Ovary (tissue), 9 donors: ENCODE measurements around the gene TSHZ2. TPM values are rescaled to one million over a fixed set of nuclear protein-coding genes. Genes with fewer than 3 reads are reported as not detected.
"Not testable (repeated sequence)": the region's sequence is repeated elsewhere in the genome, so short reads cannot be mapped to it uniquely, and the experiment has no call there.

ENCODE experiments used
- DNase-seq, 5 donors: peaks; one replicate each; pipeline ENCODE4 v3.0.0-alpha.2; 2019 to 2020
- H3K27ac ChIP-seq, 2 donors: fragments of 200-600 bp; one replicate each; pipeline versions ENCODE4 v1.5.1 to v1.8.0; 2019 to 2022
- H3K27me3 ChIP-seq: fragments of 200-600 bp; one replicate; pipeline ENCODE4 v1.8.0; 2022
- H3K36me3 ChIP-seq: fragments of 200-600 bp; sonication (generic); one replicate; pipeline ENCODE4 v1.5.1; 2019
- H3K4me1 ChIP-seq: one replicate; pipeline ENCODE4 v1.8.1; 2013; ENCODE audit warnings: mild to moderate bottlenecking, moderate library complexity; ENCODE audit not compliant: insufficient read depth
- H3K4me3 ChIP-seq: fragments of 200-600 bp; sonication (generic); one replicate; pipeline ENCODE4 v1.5.1; 2017
- H3K9me3 ChIP-seq, 2 donors: fragments of 200-600 bp in 1 of 2; sonication (generic) in 1 of 2; one replicate each; pipeline versions ENCODE4 v1.5.1 to v1.8.1; 2013 to 2019; ENCODE audit warnings: mild to moderate bottlenecking in 1 of 2, moderate library complexity in 1 of 2
- CTCF ChIP-seq, 3 donors: fragments of 450-650 bp in 2 of 3; fragments of 200-600 bp in 1 of 3; IDR thresholded peaks; one replicate each; pipeline versions ENCODE4 v1.5.1 to v1.8.0; 2016 to 2022; ENCODE audit warnings: antibody characterized with exemption in 3 of 3, mild to moderate bottlenecking in 1 of 3
- EP300 ChIP-seq: sonication (generic); formaldehyde crosslinking; IDR thresholded peaks from one replicate; pipeline ENCODE4 v1.6.1; 2017; ENCODE audit warnings: antibody characterized with exemption
- POLR2A ChIP-seq: fragments of 450-650 bp; IDR thresholded peaks from one replicate; pipeline ENCODE4 v1.6.1; 2017; ENCODE audit warnings: antibody characterized with exemption, mild to moderate bottlenecking, moderate library complexity
- WGBS, 3 donors: extraction: QIAGEN DNeasy Blood & Tissue Kit in 1 of 3; methylation state at CpG; one replicate each; pipeline versions ENCODE4 v1.1.5 to v1.1.7; 2013 to 2017; 5-methylcytosine and 5-hydroxymethylcytosine counted together
- intact Hi-C, 4 donors: fragments of 100-400 bp; cut with DNase I; formaldehyde crosslinking; loops; one replicate each; pipeline versions ENCODE4 v1.11.0 to v1.15.1; 2022 to 2023
- polyA plus RNA-seq, 2 donors: library from polyadenylated mRNA; stranded (reverse); fragments of 200-250 nt in 1 of 2; fragments of 350-450 nt in 1 of 2; fragmentation: Illumina TruSeq in 1 of 2; extraction: RNeasy Lipid Tissue Mini Kit (QIAGEN cat#74804) in 1 of 2; gene quantifications; one replicate each; pipeline ENCODE4 v1.2.3, GENCODE V29; 2013 to 2014
- total RNA-seq, 7 donors: library from RNA; depleted of rRNA in 2 of 7; stranded (reverse); fragments of >200 nt in 2 of 7; fragmentation: NEBNext Ultra II Directional in 3 of 7; extraction: Animal tissue kit (Norgen Biotek cat#: 25700) in 3 of 7; gene quantifications; one replicate each; pipeline versions ENCODE4 v1.1.0 to v1.2.4, GENCODE V29; 2016 to 2023
- donor health status: DM: no; HTN: no; CAD: no; lungs with moderate emphysema.
- donor health status: DM: no; HTN: no; CAD: no.
- donor health status: Bipolar disorder and iron deficiency.
- donor health status: DM: yes; HTN: yes; CAD: no.
- donor health status: DM: no; HTN: no; CAD: no.
- donor health status: DM: yes; HTN: yes; CAD: no.

Gene TSHZ2
- total and polyA plus RNA-seq, 9 donors: 18.2 to 113 (median 40.2) TPM

- no peak overlapping the region for H3K4me3 ChIP-seq
- H3K36me3 ChIP-seq: no peaks in the 10 kb centered on the region
- TF ChIP-seq EP300 (no peak), CTCF (IDR thresholded peaks at IDR 0.05) (no peak), POLR2A (no peak)
- H3K27me3 ChIP-seq: no peaks in the 10 kb centered on the region
- H3K9me3 ChIP-seq: no peaks in the 10 kb centered on the region
- no peak overlapping the region for H3K27ac ChIP-seq
- WGBS, 3 donors: 92 to 95% (median 93%) methylated on average over 2 of the region's 2 CpGs
- H3K4me1 ChIP-seq: no peaks in the 10 kb centered on the region
- no peak for DNase-seq
- intact Hi-C loops: no loop called here
Observed at GRCh38 chr20:53319716-53320115, 347.6 kb downstream of the TSHZ2 start.

GRCh38 chr20:53320701-53321100, 348.5 kb downstream of the TSHZ2 start:
- Histone ChIP-seq H3K36me3 (no peaks in the 10 kb centered on the region), H3K4me1 (no peaks in the 10 kb centered on the region), H3K27ac (no peak overlapping the region), H3K4me3 (no peak overlapping the region), H3K27me3 (no peaks in the 10 kb centered on the region), H3K9me3 (no peaks in the 10 kb centered on the region)
- intact Hi-C loops: no loop called here
- no peak for TF ChIP-seq CTCF (IDR thresholded peaks at IDR 0.05)
- TF ChIP-seq EP300: no peak
- TF ChIP-seq POLR2A: no peak
- WGBS, 3 donors: 82 to 86% (median 82%) methylated on average over 3 of the region's 3 CpGs
- no peak for DNase-seq

DNA sequence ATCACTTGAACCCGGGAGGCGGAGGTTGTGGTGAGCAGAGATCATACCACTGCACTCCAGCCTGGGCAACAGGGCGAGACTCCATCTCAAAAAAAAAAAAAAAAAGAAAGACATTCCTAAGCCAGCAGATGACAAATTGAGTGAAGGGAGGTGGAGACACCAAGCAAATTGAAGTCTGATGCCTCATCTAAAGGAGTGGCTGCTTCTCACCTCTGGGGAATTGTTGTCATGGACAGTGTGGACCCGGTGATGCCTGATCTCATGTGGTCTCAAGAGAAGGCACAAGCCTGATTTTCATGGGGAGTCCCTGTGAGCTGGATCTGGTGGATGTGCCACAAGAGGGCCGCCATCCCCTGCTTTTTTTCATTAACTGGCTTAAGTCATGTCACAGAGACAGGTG, 349.4 kb downstream of the TSHZ2 start:
- no peak for DNase-seq
- Histone ChIP-seq H3K9me3 (no peaks in the 10 kb centered on the region), H3K4me1 (no peaks in the 10 kb centered on the region), H3K4me3 (no peak overlapping the region), H3K36me3 (no peaks in the 10 kb centered on the region), H3K27me3 (no peaks in the 10 kb centered on the region), H3K27ac (no peak overlapping the region)
- intact Hi-C loops: no loop called here
- 97 to 99% (median 97%) methylated on average over 5 of the region's 5 CpGs for WGBS, 3 donors
- TF ChIP-seq POLR2A: no peak
- TF ChIP-seq CTCF (IDR thresholded peaks at IDR 0.05): no peak
- TF ChIP-seq EP300: no peak

GRCh38 chr20:53322651-53323050, 350.5 kb downstream of the TSHZ2 start:
- intact Hi-C loops: no loop called here
- Histone ChIP-seq H3K9me3 (no peaks in the 10 kb centered on the region), H3K4me3 (no peak overlapping the region), H3K27me3 (no peaks in the 10 kb centered on the region), H3K36me3 (no peaks in the 10 kb centered on the region), H3K27ac (no peak overlapping the region), H3K4me1 (no peaks in the 10 kb centered on the region)
- TF ChIP-seq CTCF (IDR thresholded peaks at IDR 0.05) (no peak), EP300 (no peak), POLR2A (no peak)
- 74 to 78% (median 77%) methylated on average over 3 of the region's 3 CpGs for WGBS, 3 donors
- DNase-seq: no peak

- H3K27me3 ChIP-seq, DNase-seq, intact Hi-C loops, H3K4me3 ChIP-seq, H3K9me3 ChIP-seq, H3K36me3 ChIP-seq, H3K27ac ChIP-seq, H3K4me1 ChIP-seq: not testable (repeated sequence)
- 89 to 95% (median 90%) methylated on average over 6 of the region's 6 CpGs for WGBS, 3 donors
Observed at GRCh38 chr20:53323460-53323859, 351.3 kb downstream of the TSHZ2 start.
